Measurements from ENCODE around the gene CCDC149.
A peak's percentile ranks its signal among the peaks of the same experiment; 100 is the strongest.

CCDC149 gene

DNA sequence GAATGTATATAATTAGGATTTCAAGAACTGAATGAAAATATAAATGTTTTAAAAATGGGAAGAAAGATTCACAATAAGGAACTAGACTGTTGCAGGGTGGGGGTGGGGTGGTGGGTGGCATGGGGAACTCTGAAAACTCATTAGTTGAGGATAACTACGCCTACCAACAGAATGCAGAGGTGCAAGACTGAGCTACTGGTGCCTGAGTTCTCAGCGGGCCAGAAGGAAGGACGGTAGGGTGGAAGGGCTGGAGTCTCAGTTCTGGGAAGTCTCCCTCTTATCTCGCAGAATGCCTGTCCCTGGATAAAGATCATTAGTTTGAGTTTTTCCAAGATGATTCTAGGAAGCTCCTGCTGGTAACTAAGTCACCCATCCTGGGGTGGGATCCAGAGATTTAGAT lies 118.8 kb downstream of the CCDC149 start:
- H3K4me3 Mint-ChIP-seq, result no peak overlapping the region
- H3K27me3 Mint-ChIP-seq (ENCODE audit: low read depth), result peaks cover 29% of the 10 kb centered on the region
- H3K36me3 Mint-ChIP-seq (ENCODE audit: low read depth), result no peaks in the 10 kb centered on the region
- H3K27ac Mint-ChIP-seq, result peak overlapping the region in 1 of 3 experiments; percentile 48
- TF ChIP-seq, protein P1, sequence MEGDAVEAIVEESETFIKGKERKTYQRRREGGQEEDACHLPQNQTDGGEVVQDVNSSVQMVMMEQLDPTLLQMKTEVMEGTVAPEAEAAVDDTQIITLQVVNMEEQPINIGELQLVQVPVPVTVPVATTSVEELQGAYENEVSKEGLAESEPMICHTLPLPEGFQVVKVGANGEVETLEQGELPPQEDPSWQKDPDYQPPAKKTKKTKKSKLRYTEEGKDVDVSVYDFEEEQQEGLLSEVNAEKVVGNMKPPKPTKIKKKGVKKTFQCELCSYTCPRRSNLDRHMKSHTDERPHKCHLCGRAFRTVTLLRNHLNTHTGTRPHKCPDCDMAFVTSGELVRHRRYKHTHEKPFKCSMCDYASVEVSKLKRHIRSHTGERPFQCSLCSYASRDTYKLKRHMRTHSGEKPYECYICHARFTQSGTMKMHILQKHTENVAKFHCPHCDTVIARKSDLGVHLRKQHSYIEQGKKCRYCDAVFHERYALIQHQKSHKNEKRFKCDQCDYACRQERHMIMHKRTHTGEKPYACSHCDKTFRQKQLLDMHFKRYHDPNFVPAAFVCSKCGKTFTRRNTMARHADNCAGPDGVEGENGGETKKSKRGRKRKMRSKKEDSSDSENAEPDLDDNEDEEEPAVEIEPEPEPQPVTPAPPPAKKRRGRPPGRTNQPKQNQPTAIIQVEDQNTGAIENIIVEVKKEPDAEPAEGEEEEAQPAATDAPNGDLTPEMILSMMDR (IDR thresholded peaks at IDR 0.05; ENCODE audit: unreplicated experiment in 3 of 3), result no peak
- peaks cover 23% of the 10 kb centered on the region for H3K4me1 Mint-ChIP-seq
- no peaks in the 10 kb centered on the region for H3K9me3 Mint-ChIP-seq

DNA sequence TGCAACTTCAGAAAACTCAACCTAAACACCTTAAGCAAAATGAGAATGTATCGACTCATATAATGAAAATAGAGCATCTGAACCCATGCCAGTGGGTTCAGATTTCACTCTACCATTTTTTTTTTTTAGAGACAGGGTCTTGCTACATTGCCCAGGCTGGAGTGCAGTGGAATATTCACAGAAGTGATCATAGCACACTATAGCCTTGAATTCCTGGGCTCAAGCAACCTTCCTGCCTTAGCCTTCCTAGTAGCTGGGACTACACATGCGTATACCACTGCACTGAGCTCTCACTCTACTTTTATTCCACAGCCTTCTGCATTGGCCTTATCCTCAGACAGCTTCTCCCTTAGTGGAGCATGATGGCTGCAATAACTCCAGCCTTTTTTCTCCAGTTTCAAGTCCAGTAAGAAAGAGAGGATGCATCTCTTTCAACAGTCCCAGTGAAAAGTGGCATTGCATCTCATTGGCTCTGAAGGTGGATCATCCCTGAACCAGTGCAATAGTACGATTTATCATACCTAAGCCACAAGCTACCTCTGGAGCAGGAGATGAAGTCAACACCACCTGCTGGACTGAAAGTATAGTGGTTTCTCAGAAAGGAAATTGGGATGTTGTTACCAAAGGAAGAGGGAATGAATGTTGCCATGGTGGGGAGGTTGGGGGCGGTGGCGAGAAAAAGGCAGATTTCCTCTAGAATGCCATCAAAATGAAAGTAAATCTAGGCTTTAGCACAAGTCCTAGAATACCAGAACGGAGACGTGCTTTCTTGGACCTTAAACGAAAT lies 119.4 kb downstream of the CCDC149 start:
- H3K36me3 Mint-ChIP-seq (ENCODE audit: low read depth), result no peaks in the 10 kb centered on the region
- peaks cover 23% of the 10 kb centered on the region for H3K4me1 Mint-ChIP-seq
- H3K9me3 Mint-ChIP-seq, result peaks cover 4% of the 10 kb centered on the region
- peaks cover 22% of the 10 kb centered on the region for H3K27me3 Mint-ChIP-seq (ENCODE audit: low read depth)
- H3K4me3 Mint-ChIP-seq, result peak overlapping the region in 2 of 3 experiments; percentile 37 to 43
- TF ChIP-seq, protein P1 (IDR thresholded peaks at IDR 0.05; ENCODE audit: unreplicated experiment in 3 of 3), result peak in 2 of 3 experiments; percentile 16 to 27
- peak overlapping the region; percentile 27 to 66 (median 48) for H3K27ac Mint-ChIP-seq

DNA sequence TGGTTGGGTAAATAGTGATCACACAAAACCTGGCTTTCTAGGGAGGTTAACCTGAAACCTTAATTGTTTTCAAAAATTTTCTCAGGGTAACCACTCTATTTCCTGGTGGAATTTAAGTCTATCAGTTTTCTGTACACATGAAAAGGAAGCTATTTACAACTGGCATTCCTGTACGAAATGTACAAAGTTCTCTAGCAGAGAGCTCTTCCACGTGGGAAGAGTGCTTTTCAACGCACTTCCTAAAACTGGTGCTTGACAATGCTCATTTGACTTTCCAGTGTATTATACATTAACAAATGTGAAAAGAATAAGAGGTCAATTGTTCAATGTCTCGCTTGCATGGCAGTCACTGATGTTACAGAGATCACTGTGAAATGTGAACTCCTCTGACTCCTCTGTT lies 120.3 kb downstream of the CCDC149 start:
- peaks cover 10% of the 10 kb centered on the region for H3K9me3 Mint-ChIP-seq
- TF ChIP-seq, protein P1 (IDR thresholded peaks at IDR 0.05; ENCODE audit: unreplicated experiment in 3 of 3), result no peak
- no peak overlapping the region for H3K27ac Mint-ChIP-seq
- peaks cover 5% of the 10 kb centered on the region for H3K36me3 Mint-ChIP-seq (ENCODE audit: low read depth)
- peaks cover 14% of the 10 kb centered on the region for H3K27me3 Mint-ChIP-seq (ENCODE audit: low read depth)
- H3K4me3 Mint-ChIP-seq, result no peak overlapping the region
- H3K4me1 Mint-ChIP-seq, result peaks cover 23% of the 10 kb centered on the region

DNA sequence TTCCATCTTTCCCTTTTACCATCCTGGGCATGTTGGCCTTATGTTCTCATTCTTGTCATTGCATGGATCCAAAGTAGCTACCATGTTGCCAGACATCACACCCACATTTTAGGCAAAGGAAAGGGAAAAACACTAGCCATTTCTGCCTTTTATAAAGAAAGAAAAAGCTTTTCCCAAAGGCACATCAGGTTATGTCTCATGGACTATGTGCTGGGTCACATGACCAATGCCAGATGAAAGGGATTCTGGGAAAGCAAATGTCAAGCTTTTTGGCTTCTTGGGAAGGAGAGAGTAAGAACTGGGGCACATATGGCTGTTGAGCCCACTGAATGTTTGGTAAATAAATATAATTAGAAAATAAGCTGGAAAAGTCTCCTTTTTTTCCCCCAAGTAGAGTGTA lies 121.8 kb downstream of the CCDC149 start:
- H3K36me3 Mint-ChIP-seq (ENCODE audit: low read depth), result peaks cover 7% of the 10 kb centered on the region
- TF ChIP-seq, protein P1 (IDR thresholded peaks at IDR 0.05; ENCODE audit: unreplicated experiment in 3 of 3), result no peak
- no peak overlapping the region for H3K27ac Mint-ChIP-seq
- H3K4me3 Mint-ChIP-seq, result no peak overlapping the region
- H3K27me3 Mint-ChIP-seq (ENCODE audit: low read depth), result peaks cover 8% of the 10 kb centered on the region
- H3K4me1 Mint-ChIP-seq, result peaks cover 23% of the 10 kb centered on the region
- H3K9me3 Mint-ChIP-seq, result peaks cover 14% of the 10 kb centered on the region

GRCh38 chr4:24783506-24783905 lies 129.3 kb downstream of the CCDC149 start:
- H3K4me1 Mint-ChIP-seq, result peaks cover 14% of the 10 kb centered on the region
- H3K36me3 Mint-ChIP-seq (ENCODE audit: low read depth), result peaks cover 7% of the 10 kb centered on the region
- no peak overlapping the region for H3K4me3 Mint-ChIP-seq
- no peak overlapping the region for H3K27ac Mint-ChIP-seq
- TF ChIP-seq, protein P1 (IDR thresholded peaks at IDR 0.05; ENCODE audit: unreplicated experiment in 3 of 3), result no peak
- H3K27me3 Mint-ChIP-seq (ENCODE audit: low read depth), result no peaks in the 10 kb centered on the region
- H3K9me3 Mint-ChIP-seq, result peaks cover 11% of the 10 kb centered on the region
